Measurements from ENCODE around the gene ZNF558.

DNA sequence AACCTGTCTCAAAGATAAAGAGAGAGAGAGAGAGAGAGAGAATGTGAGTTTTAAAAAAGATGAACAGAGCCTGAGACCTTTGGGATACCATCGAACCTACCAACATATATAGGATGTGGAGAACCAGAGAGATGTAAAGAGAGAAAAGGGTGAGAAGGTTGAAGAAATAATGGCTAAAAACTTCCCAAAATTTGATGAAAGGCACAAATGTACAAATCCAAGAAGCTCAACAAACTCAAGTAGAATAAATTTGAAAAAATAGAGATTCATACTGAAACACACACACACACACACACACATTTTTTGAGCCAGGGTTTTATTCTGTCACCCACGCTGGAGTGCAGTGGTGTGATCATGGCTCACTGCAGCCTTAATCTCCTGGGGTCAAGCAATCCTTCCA lies 16.3 kb downstream of the ZNF558 start:
- TF ChIP-seq EZH2 (IDR thresholded peaks at IDR 0.05; ENCODE audit: borderline replicate concordance, low read depth, low read length, severe bottlenecking) (no peak), POLR2A (IDR thresholded peaks at IDR 0.05; ENCODE audit: low read depth, low read length) (no peak), POLR2AphosphoS5 (IDR thresholded peaks at IDR 0.05; ENCODE audit: insufficient read depth, low read depth, low read length) (no peak), GATA2 (IDR thresholded peaks at IDR 0.05; ENCODE audit: insufficient read depth, insufficient read length, low read depth, low read length) (no peak), JUN (IDR thresholded peaks at IDR 0.05; ENCODE audit: borderline replicate concordance, insufficient read depth, insufficient read length, low read depth) (no peak)
- TF ChIP-seq, protein P1, sequence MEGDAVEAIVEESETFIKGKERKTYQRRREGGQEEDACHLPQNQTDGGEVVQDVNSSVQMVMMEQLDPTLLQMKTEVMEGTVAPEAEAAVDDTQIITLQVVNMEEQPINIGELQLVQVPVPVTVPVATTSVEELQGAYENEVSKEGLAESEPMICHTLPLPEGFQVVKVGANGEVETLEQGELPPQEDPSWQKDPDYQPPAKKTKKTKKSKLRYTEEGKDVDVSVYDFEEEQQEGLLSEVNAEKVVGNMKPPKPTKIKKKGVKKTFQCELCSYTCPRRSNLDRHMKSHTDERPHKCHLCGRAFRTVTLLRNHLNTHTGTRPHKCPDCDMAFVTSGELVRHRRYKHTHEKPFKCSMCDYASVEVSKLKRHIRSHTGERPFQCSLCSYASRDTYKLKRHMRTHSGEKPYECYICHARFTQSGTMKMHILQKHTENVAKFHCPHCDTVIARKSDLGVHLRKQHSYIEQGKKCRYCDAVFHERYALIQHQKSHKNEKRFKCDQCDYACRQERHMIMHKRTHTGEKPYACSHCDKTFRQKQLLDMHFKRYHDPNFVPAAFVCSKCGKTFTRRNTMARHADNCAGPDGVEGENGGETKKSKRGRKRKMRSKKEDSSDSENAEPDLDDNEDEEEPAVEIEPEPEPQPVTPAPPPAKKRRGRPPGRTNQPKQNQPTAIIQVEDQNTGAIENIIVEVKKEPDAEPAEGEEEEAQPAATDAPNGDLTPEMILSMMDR (IDR thresholded peaks at IDR 0.05; ENCODE audit: extremely low read depth in 1 of 2, insufficient read depth in 1 of 2, low read depth in 1 of 2, low read length in 2 of 2): no peak
- TF ChIP-seq, protein P2, sequence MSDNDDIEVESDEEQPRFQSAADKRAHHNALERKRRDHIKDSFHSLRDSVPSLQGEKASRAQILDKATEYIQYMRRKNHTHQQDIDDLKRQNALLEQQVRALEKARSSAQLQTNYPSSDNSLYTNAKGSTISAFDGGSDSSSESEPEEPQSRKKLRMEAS (IDR thresholded peaks at IDR 0.05; ENCODE audit: insufficient read depth, insufficient read length): no peak
